ENCODE measurements around the gene SNX15. TPM values are rescaled to one million over a fixed set of nuclear protein-coding genes. Genes with fewer than 3 reads are reported as not detected.

Gene SNX15
- total and polyA plus RNA-seq, 3 donors from 2014 or later = 15.6 to 22.5 (median 17.0) TPM

- Histone ChIP-seq H3K36me3 (ENCODE audit: low read depth, missing control alignments) (no peaks in the 10 kb centered on the region), H3K27ac (peak overlapping the region; percentile 90 to 98), H3K4me3 (peak overlapping the region; percentile 55 to 88), H3K9me3 (no peaks in the 10 kb centered on the region), H3K27me3 (no peaks in the 10 kb centered on the region), H3K4me1 (no peaks in the 10 kb centered on the region)
- intact Hi-C loops (cut with DNase I; ENCODE audit: low total_unique reads) = loop anchor here (10.0 kb wide), 2 partner anchors 100 to 170 kb away; partner anchors contain the start of genes CDC42BPG, TM7SF2 and ZNHIT2
- WGBS, 2 donors = 25 to 34% methylated on average over 14 to 23 of the region's 23 CpGs
- TF ChIP-seq POLR2A (IDR thresholded peaks at IDR 0.05) = no peak
- no peak for TF ChIP-seq CTCF (IDR thresholded peaks at IDR 0.05)
- DNase-seq = no peak
These were observed 12.5 kb upstream of the SNX15 start for GRCh38 chr11:65014726-65015227.

- H3K27ac ChIP-seq = no peak overlapping the region
- no peaks in the 10 kb centered on the region for H3K36me3 ChIP-seq (ENCODE audit: low read depth, missing control alignments)
- no peak for TF ChIP-seq POLR2A (IDR thresholded peaks at IDR 0.05)
- no peak for TF ChIP-seq CTCF (IDR thresholded peaks at IDR 0.05)
- no peak overlapping the region for H3K4me3 ChIP-seq
- H3K9me3 ChIP-seq = no peaks in the 10 kb centered on the region
- H3K27me3 ChIP-seq = no peaks in the 10 kb centered on the region
- no peak for DNase-seq
- H3K4me1 ChIP-seq = no peaks in the 10 kb centered on the region
- WGBS, 2 donors = 75 to 84% methylated on average over 4 of the region's 4 CpGs
- intact Hi-C loops (cut with DNase I; ENCODE audit: low total_unique reads) = loop anchor here (10.0 kb wide), 2 partner anchors 98 to 172 kb away; partner anchors contain the start of genes CDC42BPG, TM7SF2 and ZNHIT2
These were observed 10.5 kb upstream of the SNX15 start for GRCh38 chr11:65016705-65017104.

GRCh38 chr11:65017937-65018336 lies 9.3 kb upstream of the SNX15 start:
- TF ChIP-seq POLR2A (IDR thresholded peaks at IDR 0.05) = no peak
- TF ChIP-seq CTCF (IDR thresholded peaks at IDR 0.05) = no peak
- DNase-seq = no peak
- Histone ChIP-seq H3K27me3 (no peaks in the 10 kb centered on the region), H3K9me3 (no peaks in the 10 kb centered on the region), H3K4me1 (no peaks in the 10 kb centered on the region), H3K4me3 (no peak overlapping the region), H3K36me3 (ENCODE audit: low read depth, missing control alignments) (no peaks in the 10 kb centered on the region), H3K27ac (no peak overlapping the region)
- intact Hi-C loops (cut with DNase I; ENCODE audit: low total_unique reads) = loop anchor here (10.0 kb wide), 2 partner anchors 97 to 173 kb away; partner anchors contain the start of genes CDC42BPG, TM7SF2 and ZNHIT2
- 94 to 99% methylated on average over 6 of the region's 6 CpGs for WGBS, 2 donors

- 85 to 94% methylated on average over 7 of the region's 7 CpGs for WGBS, 2 donors
- intact Hi-C loops (cut with DNase I; ENCODE audit: low total_unique reads) = loop anchor here (10.0 kb wide), 2 partner anchors 95 to 175 kb away; partner anchors contain the start of genes CDC42BPG, TM7SF2 and ZNHIT2
These were observed 7.4 kb upstream of the SNX15 start for GRCh38 chr11:65019824-65020223.

More at GRCh38 chr11:65019824-65020223, 7.4 kb upstream of the SNX15 start:
- Histone ChIP-seq H3K27me3 (no peaks in the 10 kb centered on the region), H3K9me3 (no peaks in the 10 kb centered on the region), H3K27ac (no peak overlapping the region), H3K36me3 (ENCODE audit: low read depth, missing control alignments) (no peaks in the 10 kb centered on the region), H3K4me1 (no peaks in the 10 kb centered on the region), H3K4me3 (no peak overlapping the region)
- DNase-seq = no peak
- TF ChIP-seq POLR2A (IDR thresholded peaks at IDR 0.05) (no peak), CTCF (IDR thresholded peaks at IDR 0.05) (no peak)

Data from testis (tissue), 3 donors.